Tibial nerve (tissue), 4 donors: Measurements from ENCODE around the gene UTS2B. TPM values are rescaled to one million over a fixed set of nuclear protein-coding genes. Genes with fewer than 3 reads are reported as not detected.

ENCODE experiments used
- DNase-seq, 2 donors: peaks; one replicate each; pipeline ENCODE4 v3.0.0-alpha.2; 2019; ENCODE audit warnings: low spot score in 2 of 2
- H3K27ac ChIP-seq, 4 donors: fragments of 200-600 bp; sonication (generic) in 3 of 4; one replicate each; pipeline ENCODE4 v1.5.1; 2017 to 2019; ENCODE audit warnings: mild to moderate bottlenecking in 1 of 4
- H3K27me3 ChIP-seq, 2 donors: fragments of 200-600 bp; sonication (generic) in 1 of 2; one replicate each; pipeline versions ENCODE4 v1.5.1 to v1.6.0; 2017 to 2019
- H3K36me3 ChIP-seq, 3 donors: fragments of 200-600 bp; sonication (generic); one replicate each; pipeline ENCODE4 v1.5.1; 2018 to 2019
- H3K4me1 ChIP-seq, 4 donors: fragments of 200-600 bp; sonication (generic) in 3 of 4; one replicate each; pipeline ENCODE4 v1.5.1; 2017 to 2019
- H3K4me3 ChIP-seq, 4 donors: fragments of 200-600 bp; sonication (generic) in 3 of 4; one replicate each; pipeline ENCODE4 v1.5.1; 2017 to 2019; ENCODE audit warnings: mild to moderate bottlenecking in 1 of 4, moderate library complexity in 1 of 4
- H3K9me3 ChIP-seq, 4 donors: fragments of 200-600 bp; sonication (generic) in 3 of 4; one replicate each; pipeline ENCODE4 v1.5.1; 2017 to 2019
- CTCF ChIP-seq, 5 experiments: fragments of 200-600 bp in 3 of 5; fragments of 450-650 bp in 2 of 5; sonication (generic) in 3 of 5; IDR thresholded peaks; one replicate each; pipeline ENCODE4 v1.5.1; 2016 to 2019; ENCODE audit warnings: antibody characterized with exemption in 5 of 5, mild to moderate bottlenecking in 3 of 5, moderate library complexity in 2 of 5
- EP300 ChIP-seq, 2 donors: sonication (generic); formaldehyde crosslinking; IDR thresholded peaks; one replicate each; pipeline ENCODE4 v1.6.1; 2017; ENCODE audit warnings: antibody characterized with exemption in 2 of 2, mild to moderate bottlenecking in 1 of 2
- POLR2A ChIP-seq, 2 donors: fragments of 450-650 bp; IDR thresholded peaks; one replicate each; pipeline ENCODE4 v1.6.1; 2017; ENCODE audit warnings: antibody characterized with exemption in 2 of 2, mild to moderate bottlenecking in 2 of 2, moderate library complexity in 2 of 2
- WGBS, 2 donors: methylation state at CpG; one replicate each; pipeline ENCODE4 v1.1.5; 2018; 5-methylcytosine and 5-hydroxymethylcytosine counted together
- total RNA-seq, 4 donors: library from RNA; depleted of rRNA; stranded (reverse); fragments of >200 nt; gene quantifications; one replicate each; pipeline ENCODE4 v1.1.0, GENCODE V29; 2016

The UTS2B gene
- total RNA-seq, 4 donors from 2014 or later: 0.90 to 2.7 TPM; not detected in 2

- TF ChIP-seq POLR2A (IDR thresholded peaks at IDR 0.05) (no peak), CTCF (IDR thresholded peaks at IDR 0.05) (no peak), EP300 (IDR thresholded peaks at IDR 0.05) (no peak)
- Histone ChIP-seq H3K9me3 (no peaks in the 10 kb centered on the region), H3K4me1 (peaks cover 0 to 60% (median 24%) of the 10 kb centered on the region in 4 donors), H3K36me3 (peaks cover 0 to 30% (median 8%) of the 10 kb centered on the region in 3 donors), H3K27ac (peak overlapping the region in 2 of 4 donors; percentile 60 to 66), H3K27me3 (no peaks in the 10 kb centered on the region), H3K4me3 (no peak overlapping the region)
- WGBS, 2 donors: 33 to 39% methylated on average over 7 of the region's 7 CpGs
- DNase-seq: no peak
Measured at GRCh38 chr3:191376516-191377141, 46.3 kb upstream of the UTS2B start.

- H3K4me3 ChIP-seq: no peak overlapping the region
- 67 to 72% methylated on average over 4 of the region's 4 CpGs for WGBS, 2 donors
- no peak for DNase-seq
- no peak overlapping the region for H3K27ac ChIP-seq
- peaks cover 0 to 30% (median 0%) of the 10 kb centered on the region in 3 donors for H3K36me3 ChIP-seq
- TF ChIP-seq POLR2A (IDR thresholded peaks at IDR 0.05) (no peak), CTCF (IDR thresholded peaks at IDR 0.05) (no peak), EP300 (IDR thresholded peaks at IDR 0.05) (no peak)
- H3K4me1 ChIP-seq: peaks cover 0 to 41% (median 18%) of the 10 kb centered on the region in 4 donors
- H3K9me3 ChIP-seq: no peaks in the 10 kb centered on the region
- no peaks in the 10 kb centered on the region for H3K27me3 ChIP-seq
Measured at GRCh38 chr3:191373327-191373726, 43.0 kb upstream of the UTS2B start.

DNA sequence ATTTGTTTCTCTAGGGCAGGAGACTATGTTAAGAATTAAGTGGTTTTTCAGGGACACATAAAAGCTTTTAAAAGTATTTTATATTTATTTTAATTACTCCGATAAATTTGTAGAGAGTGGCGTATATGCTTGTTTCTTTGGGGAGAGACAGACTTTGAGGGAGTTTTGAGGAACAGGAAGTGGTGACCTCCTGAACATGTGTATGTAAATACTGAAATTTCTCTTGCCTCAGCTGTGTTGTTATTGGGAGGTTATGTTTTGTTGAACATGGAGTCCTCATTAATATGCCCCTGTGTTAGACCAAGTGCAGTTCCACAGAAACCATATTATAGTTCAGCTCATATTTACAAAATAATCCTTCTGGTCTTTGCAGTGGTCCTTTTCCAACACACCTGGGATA is 41.8 kb upstream of the UTS2B start:
- TF ChIP-seq EP300 (IDR thresholded peaks at IDR 0.05): no peak
- TF ChIP-seq POLR2A (IDR thresholded peaks at IDR 0.05): no peak
- TF ChIP-seq CTCF (IDR thresholded peaks at IDR 0.05): no peak
- Histone ChIP-seq H3K27me3 (no peaks in the 10 kb centered on the region), H3K9me3 (no peaks in the 10 kb centered on the region), H3K4me3 (no peak overlapping the region), H3K27ac (no peak overlapping the region), H3K36me3 (peaks cover 0 to 31% (median 0%) of the 10 kb centered on the region in 3 donors), H3K4me1 (peaks cover 0 to 29% (median 10%) of the 10 kb centered on the region in 4 donors)
- no peak for DNase-seq
- WGBS, 2 donors: 80 to 84% methylated on average over 2 of the region's 2 CpGs

DNA sequence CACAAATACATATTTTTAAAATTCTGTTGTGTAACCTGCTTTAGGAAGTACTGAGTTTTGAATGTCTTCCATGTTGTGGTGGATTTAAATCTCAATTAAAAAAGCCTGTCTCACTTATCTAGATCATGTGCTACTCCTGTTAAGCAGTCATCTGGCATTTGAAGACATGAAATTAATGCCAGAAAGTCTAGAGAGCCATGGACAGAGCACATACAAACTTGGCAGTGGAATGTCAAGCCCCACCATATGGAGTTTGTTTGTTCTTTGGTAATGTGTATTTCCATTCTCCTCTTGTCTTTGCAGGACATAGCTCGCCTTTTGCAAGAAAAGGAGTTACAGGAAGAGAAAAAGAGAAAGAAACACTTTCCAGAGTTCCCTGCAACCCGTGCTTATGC is 39.3 kb upstream of the UTS2B start:
- DNase-seq: no peak
- Histone ChIP-seq H3K27ac (no peak overlapping the region), H3K9me3 (no peaks in the 10 kb centered on the region), H3K4me3 (no peak overlapping the region), H3K36me3 (peaks cover 0 to 19% (median 0%) of the 10 kb centered on the region in 3 donors), H3K27me3 (no peaks in the 10 kb centered on the region), H3K4me1 (peaks cover 0 to 13% (median 0%) of the 10 kb centered on the region in 4 donors)
- 82 to 87% methylated on average over 2 of the region's 2 CpGs for WGBS, 2 donors
- no peak for TF ChIP-seq EP300 (IDR thresholded peaks at IDR 0.05)
- no peak for TF ChIP-seq CTCF (IDR thresholded peaks at IDR 0.05)
- no peak for TF ChIP-seq POLR2A (IDR thresholded peaks at IDR 0.05)

DNA sequence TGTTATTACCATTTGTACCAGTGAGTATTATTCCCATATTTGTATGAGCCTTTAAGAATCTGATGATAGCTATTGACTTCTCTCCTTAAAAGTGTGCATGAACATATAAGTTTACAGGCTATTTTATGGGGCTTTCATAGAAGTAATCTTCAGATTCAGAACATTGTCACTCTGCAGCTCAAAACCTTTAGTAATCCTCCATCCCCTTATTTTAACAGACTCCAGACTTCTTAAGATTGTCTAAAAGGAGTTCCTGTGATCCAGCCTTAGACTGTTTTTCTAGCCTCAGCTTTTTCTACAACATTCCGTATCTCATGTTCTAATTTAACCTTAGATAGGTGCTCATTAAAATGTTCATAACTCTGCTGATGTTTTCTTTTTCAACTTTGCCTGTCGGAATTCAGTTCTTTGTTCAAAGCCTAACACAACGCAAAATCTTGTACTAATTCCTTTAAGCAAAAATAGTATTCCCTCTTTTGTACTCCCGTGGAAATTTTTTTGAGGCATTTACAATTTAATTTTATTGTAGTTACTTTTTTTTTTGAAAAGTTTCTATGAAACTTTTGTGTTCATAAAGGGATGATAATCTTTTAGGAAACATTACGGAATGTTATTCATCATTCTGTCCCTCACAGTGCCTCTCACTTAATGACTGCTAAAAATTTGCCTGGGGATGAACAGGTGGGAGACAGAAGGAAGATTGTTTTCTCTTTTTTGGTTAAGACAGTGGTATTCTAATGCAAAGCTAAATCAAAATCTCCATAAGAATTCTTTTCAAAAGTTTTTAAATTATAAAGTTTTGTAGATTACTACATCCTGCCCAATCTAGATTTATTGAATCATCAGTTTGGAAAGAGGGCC is 38.7 kb upstream of the UTS2B start:
- no peaks in the 10 kb centered on the region for H3K27me3 ChIP-seq
- H3K4me1 ChIP-seq: peaks cover 0 to 8% (median 0%) of the 10 kb centered on the region in 4 donors
- no peak overlapping the region for H3K4me3 ChIP-seq
- no peak overlapping the region for H3K27ac ChIP-seq
- H3K36me3 ChIP-seq: peaks cover 0 to 24% (median 0%) of the 10 kb centered on the region in 3 donors
- no peak for DNase-seq
- no peaks in the 10 kb centered on the region for H3K9me3 ChIP-seq
- TF ChIP-seq POLR2A (IDR thresholded peaks at IDR 0.05) (no peak), CTCF (IDR thresholded peaks at IDR 0.05) (no peak), EP300 (IDR thresholded peaks at IDR 0.05) (no peak)
- 83 to 87% methylated on average over 5 of the region's 5 CpGs for WGBS, 2 donors
